HG03571 (cell line): ENCODE data around the gene RRP15.
"Not testable (repeated sequence)": the region's sequence is repeated elsewhere in the genome, so short reads cannot be mapped to it uniquely, and the experiment has no call there.

ENCODE experiments used
- ATAC-seq: cut with Tn5 transposase; IDR thresholded peaks from one replicate; pipeline ENCODE4 v1.9.1; 2021; ENCODE audit not compliant: unreplicated experiment

The RRP15 gene

DNA sequence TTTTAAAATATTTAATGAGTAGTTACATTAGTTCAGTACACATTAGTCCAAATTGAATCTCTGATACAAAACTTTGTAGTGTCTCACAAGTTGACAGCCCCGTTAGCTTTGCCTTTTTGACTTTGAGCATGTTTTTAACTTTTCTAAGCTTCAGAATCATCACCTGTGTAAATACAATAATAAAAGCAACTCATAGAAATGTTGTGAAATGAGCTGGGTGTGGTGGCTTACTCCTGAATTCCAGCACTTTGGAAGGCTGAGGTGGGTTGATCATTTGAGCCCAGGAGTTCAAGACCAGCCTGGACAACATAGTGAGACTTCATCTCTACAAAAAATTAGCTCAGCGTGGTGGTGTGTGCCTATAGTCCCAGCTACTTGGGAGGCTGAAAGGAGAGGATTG is 11.1 kb downstream of the RRP15 start:
- ATAC-seq, result no peak

DNA sequence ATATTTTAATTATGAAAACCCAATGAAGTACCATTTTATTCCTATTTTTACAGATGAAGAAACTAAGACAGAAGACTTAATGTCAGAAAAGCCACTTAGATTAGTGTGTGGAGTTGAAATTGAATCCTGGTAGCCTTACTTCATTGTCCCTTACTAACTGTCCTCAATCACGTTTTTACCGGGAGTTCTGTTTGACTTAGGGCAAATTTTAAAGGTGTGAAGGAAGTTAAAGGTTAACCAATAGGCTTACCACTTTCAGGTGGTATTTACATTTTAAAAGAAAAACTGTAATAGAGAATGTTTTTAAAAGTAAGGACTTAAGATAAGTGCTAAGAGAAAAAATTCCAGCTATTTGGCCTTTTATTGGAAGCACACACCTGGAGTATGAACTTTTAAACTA is 12.4 kb downstream of the RRP15 start:
- no peak for ATAC-seq

DNA sequence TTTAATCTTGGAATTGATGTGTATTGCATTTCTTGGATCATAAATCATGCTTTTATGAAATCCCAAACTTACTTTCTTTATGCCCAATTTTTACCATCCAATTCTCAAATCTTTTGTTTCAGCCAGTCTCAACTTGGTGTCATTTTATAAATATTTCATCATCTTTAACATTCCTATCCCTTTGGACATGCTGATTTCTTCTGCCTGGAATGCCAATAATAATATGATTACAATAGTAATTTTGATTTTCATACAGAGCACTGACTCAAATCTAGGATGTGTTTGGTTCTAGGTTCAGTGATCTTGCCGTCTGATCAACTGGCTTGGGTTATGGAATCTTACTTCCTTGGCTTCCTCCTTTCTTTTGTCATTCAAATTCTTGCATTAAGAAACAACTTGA is 12.8 kb downstream of the RRP15 start:
- ATAC-seq, result no peak

DNA sequence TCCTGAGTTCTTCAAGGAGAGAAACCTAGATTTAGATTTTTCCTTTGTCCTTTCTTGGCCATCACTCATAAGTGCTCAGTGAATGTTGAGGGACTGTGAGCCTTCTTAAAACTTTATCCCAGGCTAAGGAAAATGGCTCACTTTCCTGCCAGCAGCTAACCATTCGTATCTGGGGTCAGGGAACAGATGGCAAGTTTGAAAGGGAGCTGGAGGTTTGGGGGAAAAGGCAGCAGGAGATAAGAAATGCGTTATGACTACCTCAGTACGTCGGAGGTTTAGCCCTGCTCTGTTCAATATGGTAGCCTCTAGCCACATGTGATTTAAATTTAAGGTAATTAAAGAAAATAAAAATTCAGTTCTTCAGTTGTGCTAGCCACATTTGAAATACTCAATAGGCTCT is 13.3 kb downstream of the RRP15 start:
- no peak for ATAC-seq

DNA sequence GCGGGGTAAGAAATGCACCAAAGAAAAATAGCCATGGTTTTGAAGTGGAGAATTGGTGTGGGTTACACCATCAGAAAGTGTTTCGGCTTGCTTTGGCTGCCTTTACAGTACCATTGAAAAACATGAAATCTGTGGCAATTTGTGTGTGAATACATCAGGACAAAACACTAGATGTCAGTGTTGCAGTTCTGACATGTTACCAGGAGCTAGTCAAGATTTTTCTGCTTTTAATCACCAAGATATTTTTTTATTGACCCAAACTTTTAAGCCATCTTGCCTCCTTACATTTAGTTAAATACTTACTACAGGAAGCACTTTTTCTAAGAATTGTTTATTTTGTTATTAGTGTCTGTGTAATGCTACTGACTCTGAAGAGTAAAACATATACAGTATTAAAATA is 14.3 kb downstream of the RRP15 start:
- no peak for ATAC-seq

DNA sequence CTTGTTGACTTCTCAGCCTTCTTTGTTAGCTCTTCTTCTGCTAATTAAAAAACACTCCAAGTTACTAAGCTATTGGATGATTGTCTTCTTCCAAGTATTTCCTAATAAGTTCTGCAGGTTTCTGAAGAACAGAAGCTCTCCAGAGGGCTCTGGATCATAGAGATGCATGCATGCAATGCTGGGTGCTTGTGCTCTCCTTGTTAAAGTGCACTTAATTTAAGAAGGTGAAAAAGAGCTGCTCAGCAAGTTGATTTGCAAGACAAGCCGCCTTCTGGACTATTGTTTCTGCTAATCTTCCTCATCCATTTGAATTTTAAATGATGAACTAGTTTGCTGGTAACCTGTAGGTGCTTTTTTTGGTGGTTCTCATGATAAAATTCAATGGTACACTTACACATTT is 16.1 kb downstream of the RRP15 start:
- ATAC-seq, result no peak

DNA sequence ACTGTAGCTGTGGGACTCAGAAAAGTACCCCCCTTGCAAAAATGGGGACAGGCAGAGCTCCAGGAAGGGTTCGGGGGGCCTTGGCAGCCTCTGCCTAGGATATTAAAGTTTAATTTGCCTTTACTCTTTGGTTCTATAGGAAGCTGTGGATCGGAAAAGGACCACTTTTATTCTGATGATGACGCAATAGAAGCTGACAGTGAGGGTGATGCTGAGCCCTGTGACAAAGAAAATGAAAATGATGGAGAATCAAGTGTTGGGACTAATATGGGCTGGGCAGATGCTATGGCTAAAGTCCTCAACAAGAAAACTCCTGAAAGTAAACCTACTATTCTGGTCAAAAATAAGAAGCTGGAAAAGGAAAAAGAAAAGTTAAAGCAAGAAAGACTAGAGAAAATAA is 17.1 kb downstream of the RRP15 start:
- no peak for ATAC-seq

DNA sequence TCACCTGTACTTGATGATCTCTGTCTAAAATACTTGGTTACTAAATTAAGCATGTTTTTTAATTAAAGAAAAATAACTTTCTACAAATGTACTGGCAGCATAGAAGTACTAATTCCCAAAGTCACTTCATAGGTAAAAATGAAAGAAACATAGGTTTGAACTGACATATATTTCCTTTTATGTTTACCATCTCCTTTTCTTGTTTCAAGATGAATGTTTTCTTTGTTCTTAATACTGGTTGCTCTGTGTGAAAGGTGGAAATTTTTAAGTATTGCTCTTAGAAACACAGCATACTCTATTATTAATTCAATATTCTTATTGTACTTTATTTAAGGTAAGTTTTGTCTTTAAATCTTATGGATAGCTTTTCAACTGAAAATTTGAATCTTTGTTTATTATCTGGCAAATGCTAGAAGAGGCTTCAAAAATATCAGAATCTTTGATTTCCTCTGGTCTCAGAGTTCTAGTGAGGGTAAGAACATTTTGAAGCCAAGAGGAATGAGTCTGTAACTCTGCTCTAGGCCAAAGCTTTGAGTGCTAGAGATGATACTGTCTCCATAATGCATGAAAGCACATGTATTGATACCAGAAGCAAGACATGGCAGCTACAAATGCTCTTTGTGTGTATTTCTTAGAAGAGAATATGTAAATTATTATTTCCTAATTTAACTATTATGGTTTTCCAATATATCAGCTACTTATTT is 18.2 kb downstream of the RRP15 start:
- ATAC-seq, result no peak

DNA sequence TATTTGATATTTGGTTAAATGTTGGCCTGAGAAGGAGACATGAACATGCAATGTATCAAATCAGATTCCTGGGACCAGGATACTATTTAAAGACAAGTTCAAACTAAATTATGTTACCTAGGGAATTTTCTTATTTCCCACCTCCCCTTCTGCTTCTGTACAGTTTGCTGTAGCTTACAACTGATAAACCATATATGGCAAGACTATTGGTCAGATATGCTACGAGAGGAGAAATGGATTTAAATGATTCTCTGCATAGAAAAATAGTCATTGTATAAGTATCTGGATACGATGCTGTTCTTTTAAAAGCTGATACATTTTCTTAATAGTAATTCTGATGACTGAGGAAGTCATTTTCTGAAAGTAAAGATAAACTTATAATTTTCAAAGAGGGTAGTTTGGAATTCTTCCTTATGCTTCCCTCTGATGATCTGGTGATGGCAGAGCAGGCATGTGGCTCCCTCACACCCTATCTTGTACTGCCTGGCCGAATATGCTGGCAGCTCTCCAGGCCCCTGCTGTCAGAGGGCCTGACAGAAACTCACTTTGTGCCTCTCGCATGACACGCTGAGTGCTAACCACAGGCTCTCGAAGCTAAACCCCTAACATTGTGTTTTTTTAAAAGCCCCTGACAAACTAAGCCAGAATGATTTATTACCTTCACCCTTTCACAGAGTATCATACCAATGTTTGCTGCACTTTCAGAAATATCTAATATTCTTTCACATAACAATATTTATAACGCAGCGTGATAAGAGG is 19.4 kb downstream of the RRP15 start:
- peak; percentile 73 for ATAC-seq

DNA sequence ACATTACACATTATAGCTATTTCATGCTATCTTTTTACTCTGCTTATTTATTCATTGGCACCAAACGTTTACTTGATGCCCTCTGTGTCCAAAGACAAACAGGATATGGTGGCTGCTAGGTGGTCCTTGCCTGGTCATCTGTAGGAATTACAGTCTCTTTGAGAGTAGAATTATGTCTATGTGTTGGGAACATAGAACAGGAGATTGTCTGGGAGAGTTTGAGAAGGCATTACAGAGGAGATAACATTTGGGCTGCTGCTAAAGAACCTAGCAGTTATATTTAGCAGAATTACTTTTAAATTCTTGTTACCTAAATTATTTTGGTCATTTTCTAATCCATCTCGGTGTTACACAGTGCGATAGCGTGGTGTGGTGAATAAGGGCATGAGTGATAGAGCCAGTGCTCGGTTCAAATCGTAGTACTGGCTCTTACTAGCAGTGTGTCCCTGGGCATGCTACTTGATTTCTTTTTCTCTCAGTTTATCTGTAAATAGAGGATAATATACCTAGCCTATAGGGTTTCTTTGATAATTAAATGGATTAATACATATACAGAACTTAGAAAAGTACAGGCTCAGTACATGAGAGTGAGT is 20.5 kb downstream of the RRP15 start:
- ATAC-seq, result no peak

DNA sequence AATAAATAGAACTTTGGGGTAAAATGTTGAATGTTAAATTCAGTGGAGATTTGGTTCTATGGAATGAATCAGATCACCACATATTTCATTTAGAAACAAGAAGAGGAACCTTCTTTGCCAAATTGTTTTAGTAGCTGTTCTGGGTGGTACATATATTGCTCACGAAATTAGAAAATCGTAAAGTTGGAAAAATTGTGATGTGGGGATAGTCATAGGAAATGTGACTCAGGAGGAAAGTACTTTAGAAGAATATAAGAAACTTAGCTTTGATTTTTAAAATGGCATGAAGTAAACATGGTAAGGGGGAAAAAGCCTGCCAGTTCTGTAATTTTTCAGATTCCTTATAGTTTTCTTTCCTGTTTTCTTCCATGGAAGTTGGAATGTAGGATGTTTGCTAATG is 27.4 kb downstream of the RRP15 start:
- no peak for ATAC-seq

DNA sequence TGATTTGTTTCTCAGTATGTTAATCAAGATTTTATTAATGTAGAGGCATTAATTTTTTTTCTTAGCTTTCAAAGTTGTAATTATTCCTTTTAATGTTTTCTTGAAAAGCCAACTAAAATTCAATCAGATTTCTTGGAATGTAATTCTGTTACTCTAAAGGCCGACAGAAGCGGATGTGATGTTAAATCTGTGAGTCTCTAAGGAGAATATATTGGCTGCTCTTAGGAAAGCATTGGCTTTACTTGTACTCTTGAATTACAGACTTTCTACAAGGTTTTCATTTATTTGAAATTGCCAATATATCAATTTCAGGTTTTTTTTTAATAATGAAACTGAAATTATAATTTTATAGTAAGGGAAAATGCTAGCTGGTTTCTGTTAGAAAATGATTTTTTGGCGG is 29.2 kb downstream of the RRP15 start:
- ATAC-seq, result no peak

DNA sequence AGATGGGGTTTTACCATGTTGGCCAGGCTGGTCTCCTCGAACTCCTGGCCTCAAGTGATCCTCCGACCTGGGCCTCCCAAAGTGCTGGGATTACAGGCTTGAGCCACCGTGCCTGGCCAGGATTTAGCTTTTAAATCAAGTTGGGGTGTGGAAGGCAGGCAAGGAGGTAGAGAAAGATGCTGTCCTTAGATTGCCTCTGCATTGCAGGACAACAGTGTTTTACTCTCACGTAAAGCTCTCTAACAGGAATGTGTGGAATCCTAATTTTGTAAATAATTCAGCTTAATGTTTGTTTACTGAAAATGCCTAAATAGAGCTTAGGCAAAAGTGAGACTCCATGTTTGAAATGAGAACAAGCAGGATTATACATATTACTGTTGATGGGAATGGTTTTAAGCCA is 30.5 kb downstream of the RRP15 start:
- ATAC-seq, result no peak

DNA sequence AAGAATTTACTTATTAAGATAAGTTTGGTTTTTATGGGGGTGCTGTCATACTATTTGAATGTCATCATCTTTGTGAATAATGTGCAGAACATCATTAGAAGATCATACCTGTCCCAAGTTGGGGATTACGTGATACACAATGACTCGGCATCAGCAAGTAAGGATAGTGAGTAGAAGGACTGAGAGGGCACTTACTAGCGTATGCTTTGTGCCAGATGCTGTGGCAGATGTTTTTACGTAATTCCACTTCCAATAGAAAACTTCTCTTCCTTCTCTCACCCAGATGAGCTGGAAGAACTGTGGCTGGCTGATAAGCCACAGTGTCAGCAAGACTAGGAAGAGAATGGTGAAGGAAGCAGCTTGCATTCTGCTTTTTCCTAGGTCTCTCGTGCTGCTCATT is 32.0 kb downstream of the RRP15 start:
- no peak for ATAC-seq

DNA sequence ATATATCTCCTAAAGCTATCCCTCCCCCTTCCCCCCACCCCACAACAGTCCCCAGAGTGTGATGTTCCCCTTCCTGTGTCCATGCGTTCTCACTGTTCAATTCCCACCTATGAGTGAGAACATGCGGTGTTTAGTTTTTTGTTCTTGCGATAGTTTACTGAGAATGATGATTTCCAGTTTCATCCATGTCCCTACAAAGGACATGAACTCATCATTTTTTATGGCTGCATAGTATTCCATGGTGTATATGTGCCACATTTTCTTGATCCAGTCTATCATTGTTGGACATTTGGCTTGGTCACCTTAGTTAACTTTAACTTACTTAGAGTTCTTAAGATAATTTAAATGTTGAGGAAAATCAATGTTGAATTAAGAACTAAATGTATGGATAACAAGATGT is 35.1 kb downstream of the RRP15 start:
- not testable (repeated sequence) for ATAC-seq

DNA sequence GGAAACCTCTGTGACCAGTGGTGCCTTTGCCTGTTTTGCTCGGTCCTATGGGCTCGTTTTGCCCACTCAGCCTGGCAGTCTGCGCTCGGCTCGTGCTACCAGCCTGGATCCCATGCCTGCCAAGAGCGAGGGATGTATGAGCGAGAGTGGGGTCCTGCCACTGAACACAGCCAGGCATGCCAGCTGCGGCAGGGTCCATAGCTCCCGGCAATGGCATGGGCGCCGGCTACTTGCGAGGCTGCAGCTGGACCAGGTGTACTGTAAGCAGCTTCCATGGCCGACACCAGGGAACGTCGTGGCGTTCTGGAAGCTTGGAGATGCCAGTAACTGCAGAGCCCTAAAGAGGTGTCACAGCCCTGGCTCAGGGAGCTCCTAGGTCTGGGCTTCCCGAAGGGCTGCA is 37.7 kb downstream of the RRP15 start:
- ATAC-seq, result no peak

DNA sequence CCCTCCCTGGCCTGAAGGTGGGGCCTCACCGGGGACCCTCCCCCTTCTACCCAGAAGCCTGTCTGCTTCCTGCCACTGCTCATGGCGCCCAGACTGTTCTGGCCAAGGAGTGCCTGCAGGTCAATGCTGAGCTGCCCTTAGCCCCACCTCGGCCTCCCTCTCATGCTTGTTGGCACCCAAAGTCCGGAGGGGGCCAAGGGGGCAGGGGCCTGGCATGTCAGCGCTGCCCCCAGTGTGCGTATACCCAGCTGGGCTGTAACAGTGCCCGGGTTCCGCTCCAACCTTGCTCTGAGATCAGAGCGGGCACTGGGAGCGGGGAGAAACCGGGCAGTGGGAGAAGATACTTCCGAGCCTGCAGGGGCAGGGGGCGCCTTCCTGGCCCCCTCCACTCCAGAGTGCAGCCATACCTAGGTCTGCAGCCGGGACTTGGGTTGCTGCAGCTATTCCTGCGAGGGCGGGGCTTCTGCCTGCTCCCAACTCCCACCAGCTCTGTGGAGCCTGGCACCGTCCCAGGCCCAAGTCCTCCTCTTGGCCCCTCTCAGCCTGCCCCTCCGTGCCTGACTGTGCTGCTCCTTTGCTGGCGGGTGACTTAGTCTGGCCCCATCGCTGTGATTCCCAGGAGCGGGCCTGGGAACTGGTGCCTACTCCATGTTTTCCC is 38.6 kb downstream of the RRP15 start:
- no peak for ATAC-seq

DNA sequence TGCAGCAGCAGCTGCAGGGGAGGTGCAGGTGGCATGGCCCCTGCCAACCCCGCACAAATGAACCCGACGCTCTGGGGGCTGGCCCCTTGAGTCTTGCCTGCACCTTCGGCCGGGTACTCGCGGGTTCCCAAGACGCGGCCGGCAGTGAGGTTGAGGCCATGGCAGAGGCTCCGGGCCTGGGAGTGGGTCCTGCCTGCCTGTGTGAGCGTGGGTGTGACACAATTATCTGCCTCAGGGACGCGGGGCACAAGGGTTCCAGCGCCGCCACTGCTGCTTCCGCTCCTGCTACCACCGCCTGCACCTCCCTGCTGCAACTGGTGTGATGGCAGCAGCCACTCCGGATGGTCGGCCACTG is 39.1 kb downstream of the RRP15 start:
- no peak for ATAC-seq

DNA sequence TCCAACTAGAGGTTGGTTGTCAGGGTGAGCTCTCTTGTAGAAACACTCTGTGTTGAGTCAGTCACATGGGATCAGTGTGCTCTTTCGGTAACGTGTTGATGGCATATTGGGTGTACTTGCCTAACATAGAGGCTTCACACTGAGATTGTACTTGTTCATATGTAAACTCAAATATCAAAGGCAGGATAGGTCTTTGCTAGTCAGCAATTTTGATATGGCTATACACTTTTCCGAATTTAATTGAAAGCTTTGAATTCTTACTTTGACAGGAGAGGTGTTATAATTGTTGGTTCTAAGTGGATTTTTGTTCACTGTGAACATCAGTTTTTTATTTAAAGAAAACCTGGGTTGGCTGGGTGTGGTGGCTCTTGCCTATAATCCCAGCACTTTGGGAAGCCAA is 43.7 kb downstream of the RRP15 start:
- no peak for ATAC-seq

DNA sequence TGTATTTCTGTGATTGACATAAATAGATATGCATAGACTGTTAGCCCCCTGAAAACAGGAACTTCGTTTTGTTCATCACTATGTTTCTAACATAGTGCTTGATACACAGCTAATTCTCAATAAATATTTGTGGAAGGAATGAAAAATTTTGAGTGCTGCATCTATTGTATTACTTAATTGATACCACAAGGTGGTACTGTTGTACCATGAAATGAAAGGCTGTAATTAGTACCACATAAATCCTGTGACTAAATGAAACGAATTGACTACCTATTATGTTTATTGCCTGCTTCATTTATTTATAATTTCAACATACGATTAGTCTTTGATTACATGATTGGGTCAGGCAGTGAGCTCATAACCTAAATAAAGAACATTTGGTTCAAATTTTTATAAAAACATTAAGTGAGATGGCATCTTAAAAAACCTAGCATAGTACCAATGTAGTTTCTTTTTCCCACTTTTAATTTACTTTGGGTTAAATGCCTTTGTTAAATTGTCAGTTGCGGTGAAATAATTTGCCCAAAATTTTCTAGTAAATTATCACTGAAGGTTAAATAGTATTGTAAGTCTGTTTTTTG is 45.0 kb downstream of the RRP15 start:
- no peak for ATAC-seq

DNA sequence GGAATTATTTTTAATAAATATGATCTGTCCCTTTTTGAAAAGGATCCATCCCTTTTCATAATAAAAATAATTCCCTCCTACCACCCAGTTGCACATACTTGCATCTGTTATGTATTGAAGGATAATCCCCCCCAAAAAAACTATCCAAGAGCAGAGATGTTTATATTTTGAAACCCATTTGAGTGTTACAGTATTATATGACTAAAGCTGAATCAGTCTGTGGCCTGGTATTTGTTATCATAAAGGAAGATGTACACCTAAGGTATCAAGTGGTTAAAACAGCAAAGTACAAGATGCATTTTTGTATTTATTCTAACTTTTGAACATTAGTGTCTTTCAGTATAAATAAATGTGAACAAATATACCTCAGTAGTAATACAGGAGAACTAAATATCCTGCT is 47.3 kb downstream of the RRP15 start:
- ATAC-seq, result no peak

DNA sequence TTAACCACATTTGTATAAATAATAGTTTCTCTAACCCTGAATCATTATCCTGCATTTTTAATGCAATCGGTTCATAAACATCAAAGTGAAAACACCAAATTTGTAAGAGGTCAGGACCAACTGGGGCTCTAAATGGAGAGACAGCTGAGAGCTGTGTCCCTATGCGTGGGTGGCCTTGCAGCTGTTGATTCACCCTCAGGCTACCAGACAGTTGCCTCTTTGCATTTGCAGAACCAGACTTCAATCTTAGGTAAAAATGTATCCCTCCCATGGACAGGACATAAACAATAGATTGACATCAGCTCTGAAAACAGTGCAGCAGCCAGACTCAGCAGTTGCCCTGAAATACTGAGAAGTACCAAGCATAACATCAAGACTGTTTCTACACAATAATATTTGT is 51.2 kb downstream of the RRP15 start:
- no peak for ATAC-seq
